ENCODE results near the gene KIF6.

The KIF6 gene

DNA sequence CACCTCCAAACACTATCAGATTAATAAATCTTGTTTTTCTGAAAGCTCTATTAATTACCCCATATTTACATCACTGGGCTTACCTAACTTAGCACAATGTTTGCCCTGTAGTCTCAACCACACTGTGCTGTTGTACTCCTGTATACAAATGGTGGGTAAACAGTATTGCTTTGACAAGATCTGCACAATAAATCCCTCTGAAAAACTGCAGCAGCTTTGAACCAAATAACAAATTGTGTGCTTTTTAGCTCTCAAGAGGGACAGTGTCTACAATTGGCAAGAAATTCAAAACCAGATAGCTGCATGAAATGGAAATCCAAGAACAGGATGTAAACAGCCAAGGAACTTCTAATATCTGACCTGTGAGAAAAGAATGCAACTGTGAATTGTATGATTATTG, 10.4 kb downstream of the KIF6 start:
- peaks cover 2% of the 10 kb centered on the region for H3K27me3 ChIP-seq (ENCODE audit: insufficient read depth, poor library complexity, severe bottlenecking)
- no peak for TF ChIP-seq POLR2AphosphoS5 (IDR thresholded peaks at IDR 0.05; ENCODE audit: low read depth)
- no peak for TF ChIP-seq SPI1 (IDR thresholded peaks at IDR 0.05; ENCODE audit: borderline replicate concordance, low read depth)
- TF ChIP-seq, protein P1, sequence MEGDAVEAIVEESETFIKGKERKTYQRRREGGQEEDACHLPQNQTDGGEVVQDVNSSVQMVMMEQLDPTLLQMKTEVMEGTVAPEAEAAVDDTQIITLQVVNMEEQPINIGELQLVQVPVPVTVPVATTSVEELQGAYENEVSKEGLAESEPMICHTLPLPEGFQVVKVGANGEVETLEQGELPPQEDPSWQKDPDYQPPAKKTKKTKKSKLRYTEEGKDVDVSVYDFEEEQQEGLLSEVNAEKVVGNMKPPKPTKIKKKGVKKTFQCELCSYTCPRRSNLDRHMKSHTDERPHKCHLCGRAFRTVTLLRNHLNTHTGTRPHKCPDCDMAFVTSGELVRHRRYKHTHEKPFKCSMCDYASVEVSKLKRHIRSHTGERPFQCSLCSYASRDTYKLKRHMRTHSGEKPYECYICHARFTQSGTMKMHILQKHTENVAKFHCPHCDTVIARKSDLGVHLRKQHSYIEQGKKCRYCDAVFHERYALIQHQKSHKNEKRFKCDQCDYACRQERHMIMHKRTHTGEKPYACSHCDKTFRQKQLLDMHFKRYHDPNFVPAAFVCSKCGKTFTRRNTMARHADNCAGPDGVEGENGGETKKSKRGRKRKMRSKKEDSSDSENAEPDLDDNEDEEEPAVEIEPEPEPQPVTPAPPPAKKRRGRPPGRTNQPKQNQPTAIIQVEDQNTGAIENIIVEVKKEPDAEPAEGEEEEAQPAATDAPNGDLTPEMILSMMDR (IDR thresholded peaks at IDR 0.05; ENCODE audit: insufficient read depth, low read length): no peak
- TF ChIP-seq, protein P2, sequence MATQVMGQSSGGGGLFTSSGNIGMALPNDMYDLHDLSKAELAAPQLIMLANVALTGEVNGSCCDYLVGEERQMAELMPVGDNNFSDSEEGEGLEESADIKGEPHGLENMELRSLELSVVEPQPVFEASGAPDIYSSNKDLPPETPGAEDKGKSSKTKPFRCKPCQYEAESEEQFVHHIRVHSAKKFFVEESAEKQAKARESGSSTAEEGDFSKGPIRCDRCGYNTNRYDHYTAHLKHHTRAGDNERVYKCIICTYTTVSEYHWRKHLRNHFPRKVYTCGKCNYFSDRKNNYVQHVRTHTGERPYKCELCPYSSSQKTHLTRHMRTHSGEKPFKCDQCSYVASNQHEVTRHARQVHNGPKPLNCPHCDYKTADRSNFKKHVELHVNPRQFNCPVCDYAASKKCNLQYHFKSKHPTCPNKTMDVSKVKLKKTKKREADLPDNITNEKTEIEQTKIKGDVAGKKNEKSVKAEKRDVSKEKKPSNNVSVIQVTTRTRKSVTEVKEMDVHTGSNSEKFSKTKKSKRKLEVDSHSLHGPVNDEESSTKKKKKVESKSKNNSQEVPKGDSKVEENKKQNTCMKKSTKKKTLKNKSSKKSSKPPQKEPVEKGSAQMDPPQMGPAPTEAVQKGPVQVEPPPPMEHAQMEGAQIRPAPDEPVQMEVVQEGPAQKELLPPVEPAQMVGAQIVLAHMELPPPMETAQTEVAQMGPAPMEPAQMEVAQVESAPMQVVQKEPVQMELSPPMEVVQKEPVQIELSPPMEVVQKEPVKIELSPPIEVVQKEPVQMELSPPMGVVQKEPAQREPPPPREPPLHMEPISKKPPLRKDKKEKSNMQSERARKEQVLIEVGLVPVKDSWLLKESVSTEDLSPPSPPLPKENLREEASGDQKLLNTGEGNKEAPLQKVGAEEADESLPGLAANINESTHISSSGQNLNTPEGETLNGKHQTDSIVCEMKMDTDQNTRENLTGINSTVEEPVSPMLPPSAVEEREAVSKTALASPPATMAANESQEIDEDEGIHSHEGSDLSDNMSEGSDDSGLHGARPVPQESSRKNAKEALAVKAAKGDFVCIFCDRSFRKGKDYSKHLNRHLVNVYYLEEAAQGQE (IDR thresholded peaks at IDR 0.05; ENCODE audit: insufficient replicate concordance, low read depth): no peak
- no peak for TF ChIP-seq GABPA (IDR thresholded peaks at IDR 0.05; ENCODE audit: low read depth)
- no peak for DNase-seq (ENCODE audit: low read depth in 1 of 2, low spot score in 1 of 2)
- no peak overlapping the region for H3K4me3 ChIP-seq (replicated peaks; ENCODE audit: insufficient read depth, low read length)
- no peak overlapping the region for H3K27ac ChIP-seq (replicated peaks)

DNA sequence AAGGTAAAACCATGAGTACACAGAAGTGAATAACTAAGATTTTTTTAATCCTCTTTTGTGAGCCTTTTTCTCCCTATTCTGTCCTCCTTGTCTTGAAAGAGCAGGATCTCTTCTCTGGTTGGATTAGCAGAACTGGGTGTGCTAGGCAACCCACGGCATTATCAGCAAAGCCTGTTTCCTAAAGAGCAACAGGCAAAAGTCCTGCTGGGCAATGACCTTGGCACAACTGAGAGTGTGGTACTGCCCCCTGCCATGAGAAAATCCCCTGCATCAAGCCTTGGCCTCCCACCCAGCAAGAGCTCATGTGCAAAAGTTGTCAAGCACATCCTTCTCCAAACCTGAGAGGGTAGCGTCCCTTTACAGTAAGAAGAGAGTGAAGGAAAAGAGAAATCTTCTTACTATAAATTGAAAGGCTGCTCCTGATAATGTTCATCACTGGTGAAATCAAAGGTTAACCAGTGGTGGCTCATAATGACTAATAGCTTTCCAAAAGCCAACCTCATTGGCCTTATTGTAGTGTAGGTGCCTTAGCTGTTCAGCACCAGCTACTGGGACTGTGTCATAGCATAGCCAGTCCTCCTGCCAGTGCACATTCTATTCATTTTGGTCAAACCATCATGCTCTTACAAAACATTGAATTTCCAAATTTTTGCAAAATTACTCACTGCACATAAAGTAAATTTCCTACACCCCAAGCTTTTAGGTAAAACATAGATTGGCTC, 17.1 kb downstream of the KIF6 start:
- TF ChIP-seq, protein P1 (IDR thresholded peaks at IDR 0.05; ENCODE audit: insufficient read depth, low read length): no peak
- no peak for TF ChIP-seq POLR2AphosphoS5 (IDR thresholded peaks at IDR 0.05; ENCODE audit: low read depth)
- no peak for TF ChIP-seq GABPA (IDR thresholded peaks at IDR 0.05; ENCODE audit: low read depth)
- TF ChIP-seq, protein P2 (IDR thresholded peaks at IDR 0.05; ENCODE audit: insufficient replicate concordance, low read depth): no peak
- TF ChIP-seq SPI1 (IDR thresholded peaks at IDR 0.05; ENCODE audit: borderline replicate concordance, low read depth): no peak
- Histone ChIP-seq H3K27ac (replicated peaks) (no peak overlapping the region), H3K27me3 (ENCODE audit: insufficient read depth, poor library complexity, severe bottlenecking) (no peaks in the 10 kb centered on the region), H3K4me3 (replicated peaks; ENCODE audit: insufficient read depth, low read length) (no peak overlapping the region)
- DNase-seq (ENCODE audit: low read depth in 1 of 2, low spot score in 1 of 2): no peak

GRCh38 chr6:39706819-39707335, 18.3 kb downstream of the KIF6 start:
- no peak for DNase-seq (ENCODE audit: low read depth in 1 of 2, low spot score in 1 of 2)
- TF ChIP-seq, protein P1 (IDR thresholded peaks at IDR 0.05; ENCODE audit: insufficient read depth, low read length): no peak
- TF ChIP-seq, protein P2 (IDR thresholded peaks at IDR 0.05; ENCODE audit: insufficient replicate concordance, low read depth): no peak
- TF ChIP-seq POLR2AphosphoS5 (IDR thresholded peaks at IDR 0.05; ENCODE audit: low read depth) (no peak), SPI1 (IDR thresholded peaks at IDR 0.05; ENCODE audit: borderline replicate concordance, low read depth) (no peak), GABPA (IDR thresholded peaks at IDR 0.05; ENCODE audit: low read depth) (no peak)
- H3K4me3 ChIP-seq (replicated peaks; ENCODE audit: insufficient read depth, low read length): no peak overlapping the region
- no peak overlapping the region for H3K27ac ChIP-seq (replicated peaks)
- H3K27me3 ChIP-seq (ENCODE audit: insufficient read depth, poor library complexity, severe bottlenecking): no peaks in the 10 kb centered on the region
